Measurements from ENCODE around the gene ZGRF1. TPM values are rescaled to one million over a fixed set of nuclear protein-coding genes. Genes with fewer than 3 reads are reported as not detected.

Gene ZGRF1
- total RNA-seq, 4 donors from 2014 or later, result 0.55 to 2.9 (median 1.8) TPM

DNA sequence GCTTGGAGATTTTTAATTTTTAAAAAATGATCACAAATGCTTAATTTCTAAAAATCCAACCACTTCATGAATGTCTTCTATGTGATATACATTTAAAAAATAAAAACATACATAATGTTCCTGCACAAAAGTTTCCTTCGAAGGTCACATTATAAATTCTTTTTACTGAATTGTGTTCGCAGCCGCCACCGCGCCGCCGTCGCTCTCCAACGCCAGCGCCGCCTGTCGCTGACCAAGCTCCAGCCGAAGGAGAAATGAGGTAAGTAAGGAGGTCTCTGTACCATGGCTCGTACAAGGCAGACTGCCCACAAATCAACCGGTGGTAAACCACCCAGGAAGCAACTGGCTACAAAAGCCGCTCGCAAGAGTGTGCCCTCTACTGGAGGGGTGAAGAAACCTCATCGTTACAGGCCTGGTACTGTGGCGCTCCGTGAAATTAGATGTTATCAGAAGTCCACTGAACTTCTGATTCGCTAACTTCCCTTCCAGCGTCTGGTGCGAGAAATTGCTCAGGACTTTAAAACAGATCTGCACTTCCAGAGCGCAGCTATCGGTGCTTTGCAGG, 71.9 kb downstream of the ZGRF1 start:
- Histone ChIP-seq H3K9me3 (no peaks in the 10 kb centered on the region), H3K4me1 (no peaks in the 10 kb centered on the region), H3K4me3 (no peak overlapping the region), H3K36me3 (no peaks in the 10 kb centered on the region), H3K27me3 (no peaks in the 10 kb centered on the region), H3K27ac (no peak overlapping the region)
- TF ChIP-seq, protein P1, sequence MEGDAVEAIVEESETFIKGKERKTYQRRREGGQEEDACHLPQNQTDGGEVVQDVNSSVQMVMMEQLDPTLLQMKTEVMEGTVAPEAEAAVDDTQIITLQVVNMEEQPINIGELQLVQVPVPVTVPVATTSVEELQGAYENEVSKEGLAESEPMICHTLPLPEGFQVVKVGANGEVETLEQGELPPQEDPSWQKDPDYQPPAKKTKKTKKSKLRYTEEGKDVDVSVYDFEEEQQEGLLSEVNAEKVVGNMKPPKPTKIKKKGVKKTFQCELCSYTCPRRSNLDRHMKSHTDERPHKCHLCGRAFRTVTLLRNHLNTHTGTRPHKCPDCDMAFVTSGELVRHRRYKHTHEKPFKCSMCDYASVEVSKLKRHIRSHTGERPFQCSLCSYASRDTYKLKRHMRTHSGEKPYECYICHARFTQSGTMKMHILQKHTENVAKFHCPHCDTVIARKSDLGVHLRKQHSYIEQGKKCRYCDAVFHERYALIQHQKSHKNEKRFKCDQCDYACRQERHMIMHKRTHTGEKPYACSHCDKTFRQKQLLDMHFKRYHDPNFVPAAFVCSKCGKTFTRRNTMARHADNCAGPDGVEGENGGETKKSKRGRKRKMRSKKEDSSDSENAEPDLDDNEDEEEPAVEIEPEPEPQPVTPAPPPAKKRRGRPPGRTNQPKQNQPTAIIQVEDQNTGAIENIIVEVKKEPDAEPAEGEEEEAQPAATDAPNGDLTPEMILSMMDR (IDR thresholded peaks at IDR 0.05 in 4 of 5, conservative IDR thresholded peaks at IDR 0.05 in 1 of 5), result no peak
- TF ChIP-seq POLR2A (IDR thresholded peaks at IDR 0.05), result no peak
- DNase-seq (no peak), ATAC-seq (no peak)
- in situ Hi-C loops (cut with MboI; ENCODE audit: low sequenced_read_pairs in 4 of 4), result no loop called here
- intact Hi-C loops (cut with DNase I; ENCODE audit: low total_unique reads), result no loop called here

DNA sequence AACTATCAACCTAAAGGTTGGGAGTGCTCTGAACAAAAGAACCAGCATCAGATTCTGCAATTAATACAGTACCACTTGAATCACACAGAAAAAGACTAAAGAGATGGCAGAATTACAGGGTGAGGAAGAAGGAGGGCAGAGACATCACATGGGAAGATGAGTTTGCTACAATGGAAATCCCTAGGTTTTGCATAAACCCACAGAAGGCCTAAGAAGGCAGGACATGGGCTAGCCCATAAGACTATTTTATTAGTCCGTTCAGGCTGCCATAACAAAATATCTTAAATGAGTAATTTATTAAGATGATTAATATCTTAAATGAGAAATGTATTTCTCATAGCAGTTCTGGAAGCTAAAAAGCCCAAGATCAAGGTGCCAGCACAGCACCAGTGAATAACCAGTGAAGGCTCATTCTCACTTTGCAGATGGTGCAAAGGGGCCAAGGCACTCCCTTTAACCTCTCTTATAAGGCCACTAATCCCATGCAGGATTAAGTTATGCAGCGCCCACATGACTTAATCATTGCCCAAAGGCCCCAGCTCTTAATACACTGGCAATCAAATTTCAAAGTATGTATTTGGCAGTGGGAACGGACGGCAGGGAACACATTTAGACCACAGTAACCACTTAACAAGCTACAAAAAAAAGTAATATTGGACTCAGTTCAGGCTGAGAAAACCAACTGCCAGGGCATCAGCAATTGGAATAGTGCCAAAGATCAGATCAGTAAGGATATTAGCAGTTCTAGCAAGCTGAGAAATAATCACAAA, 73.1 kb downstream of the ZGRF1 start:
- no peak for DNase-seq
- no peaks in the 10 kb centered on the region for H3K36me3 ChIP-seq
- H3K4me3 ChIP-seq, result no peak overlapping the region
- no peak overlapping the region for H3K27ac ChIP-seq
- no peaks in the 10 kb centered on the region for H3K9me3 ChIP-seq
- no peaks in the 10 kb centered on the region for H3K27me3 ChIP-seq
- no peaks in the 10 kb centered on the region for H3K4me1 ChIP-seq
- no peak for ATAC-seq
- in situ Hi-C loops (cut with MboI; ENCODE audit: low sequenced_read_pairs in 4 of 4) (no loop called here), intact Hi-C loops (cut with DNase I; ENCODE audit: low total_unique reads) (no loop called here)
- no peak for TF ChIP-seq POLR2A (IDR thresholded peaks at IDR 0.05)
- TF ChIP-seq, protein P1 (IDR thresholded peaks at IDR 0.05 in 4 of 5, conservative IDR thresholded peaks at IDR 0.05 in 1 of 5), result no peak

DNA sequence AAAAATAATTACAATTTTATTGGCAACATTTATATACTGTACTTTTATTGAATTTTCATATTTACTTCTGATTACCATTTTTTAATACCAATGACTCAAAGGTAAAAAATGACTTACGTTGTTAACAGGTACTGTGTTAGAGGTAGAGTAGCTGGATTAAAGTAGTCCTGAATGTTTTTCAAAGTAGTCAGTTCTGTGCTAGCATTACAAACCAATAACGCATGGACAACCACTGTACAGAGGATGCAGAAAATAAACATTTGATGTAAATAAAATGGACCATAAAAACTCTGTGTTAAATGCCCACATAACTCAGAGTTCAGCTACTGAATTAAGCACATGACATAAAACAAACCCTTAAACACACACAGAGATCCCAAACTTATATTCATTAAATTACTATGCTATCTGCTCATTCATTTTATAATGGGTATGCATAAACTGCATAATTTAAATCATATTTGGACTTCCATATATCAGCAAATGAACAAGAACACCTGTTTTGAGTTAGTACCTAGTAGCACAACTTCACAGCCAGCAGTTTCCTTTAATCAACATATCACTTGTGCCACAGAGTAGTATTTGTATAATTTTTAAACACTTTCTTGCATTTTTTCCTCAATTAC, 74.3 kb downstream of the ZGRF1 start:
- no peak overlapping the region for H3K27ac ChIP-seq
- DNase-seq (no peak), ATAC-seq (no peak)
- H3K4me1 ChIP-seq, result no peaks in the 10 kb centered on the region
- H3K9me3 ChIP-seq, result no peaks in the 10 kb centered on the region
- intact Hi-C loops (cut with DNase I; ENCODE audit: low total_unique reads) (no loop called here), in situ Hi-C loops (cut with MboI; ENCODE audit: low sequenced_read_pairs in 4 of 4) (no loop called here)
- no peak overlapping the region for H3K4me3 ChIP-seq
- TF ChIP-seq, protein P1 (IDR thresholded peaks at IDR 0.05 in 4 of 5, conservative IDR thresholded peaks at IDR 0.05 in 1 of 5), result no peak
- no peak for TF ChIP-seq POLR2A (IDR thresholded peaks at IDR 0.05)
- H3K36me3 ChIP-seq, result no peaks in the 10 kb centered on the region
- H3K27me3 ChIP-seq, result no peaks in the 10 kb centered on the region

DNA sequence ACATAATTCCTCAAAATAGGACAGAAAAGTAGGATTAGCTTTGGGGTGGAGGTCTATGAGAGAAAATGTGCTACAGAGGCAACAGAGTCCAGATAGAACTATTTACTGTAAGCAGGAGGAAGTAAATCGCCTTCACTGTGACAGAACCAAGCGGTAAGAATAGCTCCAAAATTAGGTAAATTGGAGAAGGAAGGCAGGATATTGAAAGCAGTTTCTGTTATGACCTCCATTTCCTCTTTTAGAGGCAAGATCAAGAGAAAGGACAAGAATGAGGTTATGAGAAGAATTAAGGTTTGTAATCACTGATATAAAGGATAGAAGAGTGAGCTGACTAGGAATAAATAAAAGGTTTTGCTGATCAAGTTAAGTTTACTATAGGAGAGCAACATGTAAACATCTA, 76.6 kb downstream of the ZGRF1 start:
- in situ Hi-C loops (cut with MboI; ENCODE audit: low sequenced_read_pairs in 4 of 4), result no loop called here

More for the DNA sequence above, 76.6 kb downstream of the ZGRF1 start:
- Histone ChIP-seq H3K9me3 (no peaks in the 10 kb centered on the region), H3K4me3 (no peak overlapping the region), H3K4me1 (no peaks in the 10 kb centered on the region), H3K27ac (no peak overlapping the region), H3K36me3 (no peaks in the 10 kb centered on the region), H3K27me3 (no peaks in the 10 kb centered on the region)
- DNase-seq, result no peak
- intact Hi-C loops (cut with DNase I; ENCODE audit: low total_unique reads), result no loop called here
- TF ChIP-seq, protein P1 (IDR thresholded peaks at IDR 0.05 in 4 of 5, conservative IDR thresholded peaks at IDR 0.05 in 1 of 5), result no peak
- TF ChIP-seq POLR2A (IDR thresholded peaks at IDR 0.05), result no peak
- no peak for ATAC-seq
